HepG2 (cell line): Measurements from ENCODE around the gene CHKA. TPM values are rescaled to one million over a fixed set of nuclear protein-coding genes. Genes with fewer than 3 reads are reported as not detected.

Experiments used
- HNRNPK ChIP-seq: fragments of 200-400 bp; formaldehyde crosslinking; IDR thresholded peaks from 2 replicates; pipeline ENCODE4 v1.6.1; 2018; ENCODE audit warnings: low read length, low read depth, moderate library complexity, mild to moderate bottlenecking; ENCODE audit not compliant: poor library complexity, severe bottlenecking
- HOXA3 ChIP-seq: sonication (generic); formaldehyde crosslinking; IDR thresholded peaks from 2 replicates; pipeline ENCODE4 v1.5.0; 2020; ENCODE audit warnings: missing genetic modification reagents
- KDM3A ChIP-seq: IDR thresholded peaks from 2 replicates; pipeline ENCODE4 v1.6.1; 2018; ENCODE audit warnings: low read depth, missing compliant biosample characterization
- RCOR2 ChIP-seq: IDR thresholded peaks from 2 replicates; pipeline ENCODE4 v1.6.1; 2016; ENCODE audit warnings: missing biosample characterization, missing genetic modification reagents
- REXO4 ChIP-seq: sonication (generic); formaldehyde crosslinking; IDR thresholded peaks from 2 replicates; pipeline ENCODE4 v1.8.0; 2022; ENCODE audit warnings: missing genetic modification reagents, mild to moderate bottlenecking, borderline replicate concordance
- SMARCE1 ChIP-seq: fragments of 450-650 bp; IDR thresholded peaks from 2 replicates; pipeline ENCODE4 v1.6.1; 2017; ENCODE audit warnings: borderline replicate concordance
- ZMAT3 ChIP-seq: sonication (generic); formaldehyde crosslinking; conservative IDR thresholded peaks from 2 replicates; pipeline ENCODE4 v1.7.0; 2021; ENCODE audit warnings: missing genetic modification reagents
- ZNF138 ChIP-seq: sonication (generic); formaldehyde crosslinking; IDR thresholded peaks from 2 replicates; pipeline ENCODE4 v1.5.0; 2020; ENCODE audit warnings: mild to moderate bottlenecking, low read depth, missing genetic modification reagents
- ZNF205 ChIP-seq: IDR thresholded peaks from 2 replicates; pipeline ENCODE4 v1.6.1; 2018; ENCODE audit warnings: missing biosample characterization, missing genetic modification reagents
- ZNF337 ChIP-seq: sonication (generic); formaldehyde crosslinking; IDR thresholded peaks from 2 replicates; pipeline ENCODE4 v1.5.1; 2020; ENCODE audit warnings: missing genetic modification reagents, low read depth, mild to moderate bottlenecking, borderline replicate concordance
- ZNF367 ChIP-seq: sonication (generic); formaldehyde crosslinking; IDR thresholded peaks from 2 replicates; pipeline ENCODE4 v1.4.0; 2020; ENCODE audit warnings: missing genetic modification reagents, borderline replicate concordance
- ZNF605 ChIP-seq: sonication (generic); formaldehyde crosslinking; IDR thresholded peaks from 2 replicates; pipeline ENCODE4 v1.8.0; 2022; ENCODE audit warnings: mild to moderate bottlenecking, missing genetic modification reagents
- ZNF615 ChIP-seq: sonication (generic); formaldehyde crosslinking; IDR thresholded peaks from 2 replicates; pipeline ENCODE4 v1.5.0; 2020; ENCODE audit warnings: mild to moderate bottlenecking, missing genetic modification reagents, borderline replicate concordance
- ZNF674 ChIP-seq: sonication (generic); formaldehyde crosslinking; IDR thresholded peaks from 2 replicates; pipeline ENCODE4 v1.5.0; 2020; ENCODE audit warnings: low read depth, mild to moderate bottlenecking, missing genetic modification reagents
- polyA plus RNA-seq, 8 experiments: library from polyadenylated mRNA; depleted of rRNA in 3 of 8; stranded (reverse) in 7 of 8; unstranded in 1 of 8; fragments of >200 nt; fragmentation: Illumina TruSeq in 4 of 8; extraction: Trizol in 4 of 8; gene quantifications; 2 replicates each; pipeline versions ENCODE4 v1.2.1 to v1.2.3, GENCODE V29; 2011 to 2016; ENCODE audit warnings: low read depth in 4 of 8, missing spikeins in 1 of 8, mixed read lengths in 1 of 8; ENCODE audit not compliant: insufficient read depth in 1 of 8
- total RNA-seq, 5 experiments: library from RNA; depleted of rRNA; stranded (reverse); fragments of >200 nt; fragmentation: Illumina TruSeq; extraction: Trizol; gene quantifications; 2 replicates each; pipeline ENCODE4 v1.2.3, GENCODE V29; 2016; ENCODE audit warnings: low read depth in 1 of 5
- TF ChIP-seq, protein P1 (sequence below), 2 experiments: sonication (generic) in 1 of 2; formaldehyde crosslinking in 1 of 2; IDR thresholded peaks; 2 replicates each; pipeline versions ENCODE4 v1.6.1 to v1.9.0; 2014 to 2022; ENCODE audit warnings: antibody characterized with exemption in 1 of 2, borderline replicate concordance in 1 of 2, inconsistent platforms in 1 of 2, low read depth in 1 of 2, missing genetic modification reagents in 1 of 2
- TF ChIP-seq, protein P2 (sequence below): sonication (generic); formaldehyde crosslinking; conservative IDR thresholded peaks from 2 replicates; pipeline ENCODE4 v1.8.1; 2023; ENCODE audit warnings: missing genetic modification reagents
- TF ChIP-seq, protein P3 (sequence below): IDR thresholded peaks from 2 replicates; pipeline ENCODE4 v1.6.1; 2016; ENCODE audit warnings: missing biosample characterization, missing genetic modification reagents, low read depth

The CHKA gene
- total and polyA plus RNA-seq, 2 of the 13 experiments (the other 11 are each of a cell fraction or from before 2014, with no cell fraction given) = 71.6 to 92.7 TPM

DNA sequence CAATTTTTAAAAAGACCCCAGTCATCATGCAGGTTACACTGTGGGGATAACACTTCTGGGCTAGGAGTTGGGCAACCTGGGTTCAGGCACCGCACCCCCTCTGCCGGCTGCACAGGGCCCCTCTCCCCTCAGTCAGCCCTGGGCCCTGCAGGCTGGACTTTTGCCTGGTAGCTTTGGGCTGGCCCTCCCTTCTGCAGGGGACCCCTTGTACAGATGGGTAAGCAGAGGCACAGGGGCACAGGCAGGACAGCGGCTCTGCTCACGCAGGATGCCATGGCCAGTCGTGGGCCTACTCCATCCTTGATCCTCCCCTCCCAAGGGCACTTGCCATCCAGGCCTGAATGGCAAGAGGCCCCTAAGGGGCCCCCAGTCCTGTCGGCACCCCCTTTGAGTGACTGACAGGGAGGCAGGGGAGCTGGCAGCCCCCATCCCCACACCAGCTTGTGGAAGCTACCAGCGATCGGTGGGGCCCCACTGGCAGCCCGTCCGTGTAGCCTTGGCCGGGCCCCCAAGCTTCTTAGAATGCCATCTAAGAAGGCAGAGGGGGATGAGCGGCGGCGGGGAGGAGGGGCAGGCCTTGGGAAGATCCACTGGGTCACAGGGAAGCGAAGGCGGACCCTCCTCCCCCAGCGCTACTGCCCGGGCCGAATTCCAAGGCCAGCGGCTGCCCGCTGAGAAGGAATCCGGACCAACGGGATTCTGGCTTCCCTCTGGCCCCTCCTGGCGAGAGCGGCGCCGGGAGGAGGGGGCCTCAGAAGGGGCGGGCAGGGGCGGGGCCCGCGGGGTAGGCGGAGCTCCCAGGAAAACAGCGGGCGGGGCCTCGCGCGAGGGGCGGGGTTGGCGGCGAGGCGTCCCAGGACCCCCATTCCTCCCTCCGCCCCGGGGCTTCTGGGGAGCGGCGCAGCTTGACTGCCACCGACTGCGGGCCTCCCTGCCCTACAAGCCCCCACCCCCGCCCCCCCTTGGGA lies 6.8 kb upstream of the CHKA start (continued):
- TF ChIP-seq, protein P1, sequence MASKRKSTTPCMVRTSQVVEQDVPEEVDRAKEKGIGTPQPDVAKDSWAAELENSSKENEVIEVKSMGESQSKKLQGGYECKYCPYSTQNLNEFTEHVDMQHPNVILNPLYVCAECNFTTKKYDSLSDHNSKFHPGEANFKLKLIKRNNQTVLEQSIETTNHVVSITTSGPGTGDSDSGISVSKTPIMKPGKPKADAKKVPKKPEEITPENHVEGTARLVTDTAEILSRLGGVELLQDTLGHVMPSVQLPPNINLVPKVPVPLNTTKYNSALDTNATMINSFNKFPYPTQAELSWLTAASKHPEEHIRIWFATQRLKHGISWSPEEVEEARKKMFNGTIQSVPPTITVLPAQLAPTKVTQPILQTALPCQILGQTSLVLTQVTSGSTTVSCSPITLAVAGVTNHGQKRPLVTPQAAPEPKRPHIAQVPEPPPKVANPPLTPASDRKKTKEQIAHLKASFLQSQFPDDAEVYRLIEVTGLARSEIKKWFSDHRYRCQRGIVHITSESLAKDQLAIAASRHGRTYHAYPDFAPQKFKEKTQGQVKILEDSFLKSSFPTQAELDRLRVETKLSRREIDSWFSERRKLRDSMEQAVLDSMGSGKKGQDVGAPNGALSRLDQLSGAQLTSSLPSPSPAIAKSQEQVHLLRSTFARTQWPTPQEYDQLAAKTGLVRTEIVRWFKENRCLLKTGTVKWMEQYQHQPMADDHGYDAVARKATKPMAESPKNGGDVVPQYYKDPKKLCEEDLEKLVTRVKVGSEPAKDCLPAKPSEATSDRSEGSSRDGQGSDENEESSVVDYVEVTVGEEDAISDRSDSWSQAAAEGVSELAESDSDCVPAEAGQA (IDR thresholded peaks at IDR 0.05; ENCODE audit: low read depth) = no peak
- TF ChIP-seq, protein P1 (CRISPR knock-in tag; IDR thresholded peaks at IDR 0.05; ENCODE audit: borderline replicate concordance) = no peak
- TF ChIP-seq ZNF605 (CRISPR knock-in tag) = no peak
- TF ChIP-seq ZNF205 (CRISPR knock-in tag) = no peak; the same call in 1 of the 2 replicates
- no peak for TF ChIP-seq ZMAT3 (CRISPR knock-in tag)
- 0 out of 2 replicates have a peak, but pooled peaks have one; percentile 22 for TF ChIP-seq KDM3A (CRISPR knock-in tag)
- TF ChIP-seq RCOR2 (CRISPR knock-in tag) = peak; percentile 90; the same call in 1 of the 2 replicates
- no peak for TF ChIP-seq HOXA3 (CRISPR knock-in tag)
- TF ChIP-seq, protein P2, sequence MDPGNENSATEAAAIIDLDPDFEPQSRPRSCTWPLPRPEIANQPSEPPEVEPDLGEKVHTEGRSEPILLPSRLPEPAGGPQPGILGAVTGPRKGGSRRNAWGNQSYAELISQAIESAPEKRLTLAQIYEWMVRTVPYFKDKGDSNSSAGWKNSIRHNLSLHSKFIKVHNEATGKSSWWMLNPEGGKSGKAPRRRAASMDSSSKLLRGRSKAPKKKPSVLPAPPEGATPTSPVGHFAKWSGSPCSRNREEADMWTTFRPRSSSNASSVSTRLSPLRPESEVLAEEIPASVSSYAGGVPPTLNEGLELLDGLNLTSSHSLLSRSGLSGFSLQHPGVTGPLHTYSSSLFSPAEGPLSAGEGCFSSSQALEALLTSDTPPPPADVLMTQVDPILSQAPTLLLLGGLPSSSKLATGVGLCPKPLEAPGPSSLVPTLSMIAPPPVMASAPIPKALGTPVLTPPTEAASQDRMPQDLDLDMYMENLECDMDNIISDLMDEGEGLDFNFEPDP = no peak
- no peak; the same call in 1 of the 2 replicates for TF ChIP-seq ZNF615 (CRISPR knock-in tag)
- TF ChIP-seq SMARCE1 = no peak
- TF ChIP-seq, protein P3, sequence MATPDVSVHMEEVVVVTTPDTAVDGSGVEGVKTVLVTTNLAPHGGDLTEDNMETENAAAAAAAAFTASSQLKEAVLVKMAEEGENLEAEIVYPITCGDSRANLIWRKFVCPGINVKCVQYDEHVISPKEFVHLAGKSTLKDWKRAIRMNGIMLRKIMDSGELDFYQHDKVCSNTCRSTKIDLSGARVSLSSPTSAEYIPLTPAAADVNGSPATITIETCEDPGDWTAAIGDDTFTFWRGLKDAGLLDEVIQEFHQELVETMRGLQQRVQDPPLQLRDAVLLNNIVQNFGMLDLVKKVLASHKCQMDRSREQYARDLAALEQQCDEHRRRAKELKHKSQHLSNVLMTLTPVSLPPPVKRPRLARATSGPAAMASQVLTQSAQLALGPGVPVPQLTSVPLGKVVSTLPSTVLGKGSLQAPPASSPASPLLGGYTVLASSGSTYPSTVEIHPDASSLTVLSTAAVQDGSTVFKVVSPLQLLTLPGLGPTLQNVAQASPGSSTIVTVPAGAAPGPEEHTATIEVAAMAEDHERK (CRISPR knock-in tag) = no peak
- TF ChIP-seq HNRNPK = no peak
- no peak for TF ChIP-seq ZNF674 (CRISPR knock-in tag)
- TF ChIP-seq ZNF138 (CRISPR knock-in tag) = no peak
- no peak for TF ChIP-seq ZNF367 (CRISPR knock-in tag)
- TF ChIP-seq ZNF337 (CRISPR knock-in tag) = no peak
- no peak for TF ChIP-seq REXO4 (CRISPR knock-in tag)
